Loucy (cell line): Measurements from ENCODE around the gene KNCN.

ENCODE experiments used
- H2AFZ ChIP-seq: fragments of 200-600 bp; sonication (generic); 2 replicates; pipeline ENCODE4 v1.6.0; 2016; ENCODE audit warnings: antibody characterized with exemption, mild to moderate bottlenecking, low read length, moderate library complexity
- H3F3A ChIP-seq: fragments of 200-600 bp; 2 replicates; pipeline ENCODE4 v1.6.0; 2016; ENCODE audit warnings: antibody characterized with exemption, low read depth, mild to moderate bottlenecking
- H3K27me3 ChIP-seq: fragments of 200-600 bp; sonication (generic); 2 replicates; pipeline ENCODE4 v1.6.1; 2014; ENCODE audit warnings: low read length, mild to moderate bottlenecking; ENCODE audit not compliant: insufficient read depth, poor library complexity, severe bottlenecking
- H3K36me3 ChIP-seq: fragments of 200-600 bp; sonication (generic); 2 replicates; pipeline ENCODE4 v1.6.1; 2016; ENCODE audit warnings: low read length; ENCODE audit not compliant: insufficient read depth
- H3K4me1 ChIP-seq: fragments of 200-600 bp; sonication (generic); 2 replicates; pipeline ENCODE4 v1.5.1; 2014; ENCODE audit warnings: low read length, mild to moderate bottlenecking; ENCODE audit not compliant: insufficient read depth, poor library complexity, severe bottlenecking
- H3K4me2 ChIP-seq: fragments of 200-600 bp; sonication (generic); 2 replicates; pipeline ENCODE4 v1.6.0; 2014; ENCODE audit warnings: antibody characterized with exemption, low read length, low read depth, mild to moderate bottlenecking; ENCODE audit not compliant: poor library complexity, severe bottlenecking
- H3K4me3 ChIP-seq: fragments of 200-600 bp; sonication (generic); 2 replicates; pipeline ENCODE4 v1.5.1; 2014; ENCODE audit warnings: low read length, mild to moderate bottlenecking, mixed read lengths; ENCODE audit not compliant: poor library complexity, severe bottlenecking
- H3K79me2 ChIP-seq: fragments of 200-600 bp; sonication (generic); 2 replicates; pipeline ENCODE4 v1.6.1; 2014; ENCODE audit warnings: low read length; ENCODE audit not compliant: insufficient read depth
- H3K9ac ChIP-seq: fragments of 200-600 bp; sonication (generic); 2 replicates; pipeline ENCODE4 v1.6.0; 2014; ENCODE audit warnings: mild to moderate bottlenecking, low read depth, low read length, moderate library complexity; ENCODE audit not compliant: poor library complexity, severe bottlenecking
- H3K9me2 ChIP-seq: fragments of 200-600 bp; sonication (generic); replicated peaks from 2 replicates; pipeline ENCODE4 v1.6.1; 2016; ENCODE audit warnings: low read depth, low read length, mixed read lengths
- H3K9me3 ChIP-seq: fragments of 200-600 bp; sonication (generic); 2 replicates; pipeline ENCODE4 v1.6.1; 2014; ENCODE audit warnings: mild to moderate bottlenecking, antibody characterized with exemption, low read length, low read depth; ENCODE audit not compliant: insufficient read depth
- H4K20me1 ChIP-seq: fragments of 200-600 bp; sonication (generic); 2 replicates; pipeline ENCODE4 v1.6.0; 2014; ENCODE audit warnings: antibody characterized with exemption, low read length, mild to moderate bottlenecking; ENCODE audit not compliant: insufficient read depth, poor library complexity, severe bottlenecking
- CTCF ChIP-seq: fragments of 200-600 bp; sonication (generic); conservative IDR thresholded peaks from 2 replicates; pipeline ENCODE4 v1.5.1; 2014; ENCODE audit warnings: mild to moderate bottlenecking, antibody characterized with exemption, low read length
- EZH2phosphoT487 ChIP-seq: fragments of 200-600 bp; IDR thresholded peaks from 2 replicates; pipeline ENCODE4 v1.6.1; 2018; ENCODE audit warnings: antibody characterized with exemption, mild to moderate bottlenecking, moderate library complexity, borderline replicate concordance

KNCN gene

DNA sequence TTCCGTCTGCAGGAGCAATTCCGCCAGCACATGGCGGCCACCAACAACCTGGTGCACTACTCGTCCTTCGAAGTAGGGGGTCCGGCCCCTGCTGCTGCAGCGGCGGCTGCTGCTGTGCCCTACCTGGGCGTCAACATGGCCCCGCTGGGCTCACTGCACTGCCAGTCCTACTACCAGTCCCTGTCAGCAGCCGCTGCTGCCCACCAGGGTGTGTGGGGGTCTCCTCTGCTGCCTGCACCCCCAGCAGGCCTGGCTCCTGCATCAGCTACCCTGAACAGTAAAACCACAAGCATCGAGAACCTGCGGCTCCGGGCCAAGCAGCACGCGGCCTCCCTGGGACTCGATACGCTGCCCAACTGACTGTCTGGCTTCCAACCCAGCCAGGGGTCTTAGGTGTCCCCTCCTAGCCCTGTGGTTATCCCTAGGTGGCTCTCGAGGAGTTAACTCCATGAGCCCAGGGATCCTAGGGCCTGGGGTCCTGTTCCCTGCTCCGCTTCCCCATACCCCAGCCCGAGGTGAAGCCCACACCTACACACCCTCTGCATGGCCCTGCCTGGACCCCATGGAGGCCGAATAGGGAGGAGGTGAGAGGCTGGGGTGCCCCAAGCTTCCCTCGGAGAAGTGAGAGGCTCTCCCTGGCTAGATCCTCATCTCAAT, 39.2 kb downstream of the KNCN start:
- H3K9ac ChIP-seq: no peak overlapping the region
- no peaks in the 10 kb centered on the region for H3K36me3 ChIP-seq
- no peak overlapping the region for H3K4me2 ChIP-seq
- no peaks in the 10 kb centered on the region for H3K79me2 ChIP-seq
- no peaks in the 10 kb centered on the region for H3K9me3 ChIP-seq
- no peaks in the 10 kb centered on the region for H3F3A ChIP-seq
- H4K20me1 ChIP-seq: no peaks in the 10 kb centered on the region
- no peaks in the 10 kb centered on the region for H3K4me1 ChIP-seq
- TF ChIP-seq CTCF: no peak
- no peak for TF ChIP-seq EZH2phosphoT487
- H3K4me3 ChIP-seq: no peak overlapping the region
- no peaks in the 10 kb centered on the region for H3K27me3 ChIP-seq
- H2AFZ ChIP-seq: no peak overlapping the region
- H3K9me2 ChIP-seq: no peaks in the 10 kb centered on the region

DNA sequence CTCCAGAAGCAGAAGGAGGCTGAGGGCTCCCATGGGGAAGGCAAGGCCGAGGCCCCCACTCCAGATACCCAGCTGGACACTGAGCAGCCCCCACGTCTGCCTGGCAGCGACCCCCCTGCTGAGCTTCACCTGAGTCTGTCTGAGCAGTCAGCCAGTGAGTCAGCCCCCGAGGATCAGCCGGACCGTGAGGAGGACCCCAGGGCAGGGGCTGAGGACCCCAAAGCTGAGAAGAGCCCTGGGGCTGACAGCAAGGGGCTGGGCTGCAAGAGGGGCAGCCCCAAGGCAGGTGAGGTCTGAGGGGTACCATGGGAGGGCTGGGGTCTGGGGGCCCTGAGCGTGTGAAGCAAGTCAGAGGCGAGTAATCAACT, 40.5 kb downstream of the KNCN start:
- TF ChIP-seq EZH2phosphoT487: no peak
- no peak for TF ChIP-seq CTCF
- Histone ChIP-seq H3K27me3 (no peaks in the 10 kb centered on the region), H2AFZ (no peak overlapping the region), H3K9ac (no peak overlapping the region), H3K79me2 (no peaks in the 10 kb centered on the region), H3K36me3 (no peaks in the 10 kb centered on the region), H3K4me3 (no peak overlapping the region), H3K4me1 (no peaks in the 10 kb centered on the region), H4K20me1 (no peaks in the 10 kb centered on the region), H3K4me2 (no peak overlapping the region), H3F3A (no peaks in the 10 kb centered on the region), H3K9me2 (no peaks in the 10 kb centered on the region), H3K9me3 (no peaks in the 10 kb centered on the region)

GRCh38 chr1:46510341-46510997, 41.0 kb downstream of the KNCN start:
- H3K27me3 ChIP-seq: no peaks in the 10 kb centered on the region
- H3F3A ChIP-seq: no peaks in the 10 kb centered on the region
- H3K4me1 ChIP-seq: no peaks in the 10 kb centered on the region
- no peak overlapping the region for H3K4me3 ChIP-seq
- TF ChIP-seq EZH2phosphoT487 (no peak), CTCF (no peak)
- H3K36me3 ChIP-seq: no peaks in the 10 kb centered on the region
- H3K9me3 ChIP-seq: no peaks in the 10 kb centered on the region
- no peaks in the 10 kb centered on the region for H3K9me2 ChIP-seq
- no peaks in the 10 kb centered on the region for H3K79me2 ChIP-seq
- H2AFZ ChIP-seq: no peak overlapping the region
- no peak overlapping the region for H3K4me2 ChIP-seq
- no peak overlapping the region for H3K9ac ChIP-seq
- H4K20me1 ChIP-seq: no peaks in the 10 kb centered on the region
